WTC11 (cell line): ENCODE measurements around the gene ADAD2. TPM values are rescaled to one million over a fixed set of nuclear protein-coding genes. Genes with fewer than 3 reads are reported as not detected.
"Not testable (repeated sequence)": the region's sequence is repeated elsewhere in the genome, so short reads cannot be mapped to it uniquely, and the experiment has no call there.

ENCODE experiments used
- ATAC-seq: fragments of 200-7000 bp; cut with Tn5 transposase; 2 replicates; pipeline ENCODE4 v1.10.0; 2021; ENCODE audit warnings: mild to moderate bottlenecking, moderate library complexity
- CTCF ChIA-PET: fragments of 300-600 bp; sonication (Branson Sonifier 250); formaldehyde crosslinking; loops from one replicate; lab custom pipeline; 2021; ENCODE audit warnings: antibody characterized with exemption; lab: Charles Lee
- POLR2A ChIA-PET: fragments of 350-600 bp; sonication (Branson Sonifier 250); formaldehyde crosslinking; loops from one replicate; lab custom pipeline; 2021; ENCODE audit warnings: antibody characterized with exemption; lab: Charles Lee
- DNase-seq: peaks from one replicate; pipeline ENCODE4 v3.0.0; 2021; ENCODE audit warnings: low spot score
- H3K27ac Mint-ChIP-seq: 2 replicates; pipeline ENCODE4 v1.8.0; 2021; ENCODE audit warnings: mixed read lengths
- H3K27me3 Mint-ChIP-seq: 2 replicates; pipeline ENCODE4 v1.8.0; 2021; ENCODE audit warnings: low read depth, mild to moderate bottlenecking, moderate library complexity, mixed read lengths
- H3K36me3 Mint-ChIP-seq: 2 replicates; pipeline ENCODE4 v1.8.0; 2021; ENCODE audit warnings: mixed read lengths
- H3K4me1 Mint-ChIP-seq: 2 replicates; pipeline ENCODE4 v1.8.0; 2022; ENCODE audit warnings: mixed read lengths
- H3K4me3 Mint-ChIP-seq: 2 replicates; pipeline ENCODE4 v1.8.0; 2021; ENCODE audit warnings: mild to moderate bottlenecking, moderate library complexity, mixed read lengths
- H3K9me3 Mint-ChIP-seq: 2 replicates; pipeline ENCODE4 v1.8.0; 2021; ENCODE audit warnings: mixed read lengths
- ELF4 ChIP-seq: sonication (generic); formaldehyde crosslinking; IDR thresholded peaks from 2 replicates; pipeline ENCODE4 v1.8.1; 2022; ENCODE audit warnings: low read depth, mild to moderate bottlenecking, moderate library complexity, missing genetic modification reagents
- GRHL2 ChIP-seq: fragments of 250-450 bp; sonication (Bioruptor Pico); IDR thresholded peaks from 2 replicates; pipeline ENCODE4 v1.8.0; 2022; ENCODE audit warnings: mild to moderate bottlenecking, moderate library complexity; ENCODE audit not compliant: insufficient replicate concordance, severe bottlenecking
- JAZF1 ChIP-seq: fragments of 250-450 bp; sonication (Bioruptor Pico); IDR thresholded peaks from 2 replicates; pipeline ENCODE4 v1.9.0; 2021; ENCODE audit warnings: moderate library complexity, mild to moderate bottlenecking, inconsistent platforms
- MXD4 ChIP-seq: fragments of 250-450 bp; sonication (Bioruptor Pico); IDR thresholded peaks from 2 replicates; pipeline ENCODE4 v1.8.0; 2021; ENCODE audit warnings: mild to moderate bottlenecking, moderate library complexity, borderline replicate concordance
- NFE2L1 ChIP-seq: sonication (generic); formaldehyde crosslinking; IDR thresholded peaks from 2 replicates; pipeline ENCODE4 v1.8.1; 2023; ENCODE audit warnings: missing genetic modification reagents
- RELA ChIP-seq: sonication (generic); formaldehyde crosslinking; IDR thresholded peaks from 2 replicates; pipeline ENCODE4 v1.8.1; 2022; ENCODE audit warnings: missing genetic modification reagents, mild to moderate bottlenecking, borderline replicate concordance
- TP53 ChIP-seq: sonication (generic); formaldehyde crosslinking; IDR thresholded peaks from 2 replicates; pipeline ENCODE4 v1.8.1; 2023; ENCODE audit warnings: mild to moderate bottlenecking, missing genetic modification reagents
- ZNF121 ChIP-seq: sonication (generic); formaldehyde crosslinking; IDR thresholded peaks from 2 replicates; pipeline ENCODE4 v1.8.0; 2023; ENCODE audit warnings: missing genetic modification reagents
- ZNF317 ChIP-seq: sonication (generic); formaldehyde crosslinking; IDR thresholded peaks from 2 replicates; pipeline ENCODE4 v1.8.1; 2023; ENCODE audit warnings: low read depth, mild to moderate bottlenecking, moderate library complexity, missing genetic modification reagents, borderline replicate concordance
- ZNF396 ChIP-seq: fragments of 250-450 bp; sonication (Bioruptor Pico); IDR thresholded peaks from 2 replicates; pipeline ENCODE4 v1.8.0; 2021; ENCODE audit warnings: mild to moderate bottlenecking, moderate library complexity, borderline replicate concordance
- ZNF671 ChIP-seq: fragments of 250-450 bp; sonication (Bioruptor Pico); IDR thresholded peaks from 2 replicates; pipeline ENCODE4 v1.8.0; 2021; ENCODE audit warnings: mild to moderate bottlenecking
- total RNA-seq: library from RNA; stranded (reverse); gene quantifications from 3 replicates; pipeline ENCODE4 v1.2.3, GENCODE V29; 2021
- TF ChIP-seq, protein P1 (sequence below): sonication (generic); formaldehyde crosslinking; IDR thresholded peaks from 2 replicates; pipeline ENCODE4 v1.8.1; 2022; ENCODE audit warnings: low read depth, missing genetic modification reagents, borderline replicate concordance
- TF ChIP-seq, protein P2 (sequence below): sonication (generic); formaldehyde crosslinking; IDR thresholded peaks from 2 replicates; pipeline ENCODE4 v1.8.0; 2022; ENCODE audit warnings: mild to moderate bottlenecking, missing genetic modification reagents
- TF ChIP-seq, protein P3 (sequence below): fragments of 250-450 bp; sonication (Bioruptor Pico); IDR thresholded peaks from 2 replicates; pipeline ENCODE4 v1.9.0; 2021; ENCODE audit warnings: mild to moderate bottlenecking
- TF ChIP-seq, protein P4 (sequence below): sonication (generic); formaldehyde crosslinking; IDR thresholded peaks from 2 replicates; pipeline ENCODE4 v1.8.1; 2023; ENCODE audit warnings: mild to moderate bottlenecking, missing genetic modification reagents
- TF ChIP-seq, protein P5 (sequence below): sonication (generic); formaldehyde crosslinking; IDR thresholded peaks from 2 replicates; pipeline ENCODE4 v1.8.1; 2022; ENCODE audit warnings: low read depth, mild to moderate bottlenecking, moderate library complexity, missing genetic modification reagents, borderline replicate concordance
- TF ChIP-seq, protein P6 (sequence below): sonication (generic); formaldehyde crosslinking; IDR thresholded peaks from 2 replicates; pipeline ENCODE4 v1.8.0; 2022; ENCODE audit warnings: missing genetic modification reagents

The ADAD2 gene
- total RNA-seq, 1 experiment from 2014 or later, result 1.6 TPM

DNA sequence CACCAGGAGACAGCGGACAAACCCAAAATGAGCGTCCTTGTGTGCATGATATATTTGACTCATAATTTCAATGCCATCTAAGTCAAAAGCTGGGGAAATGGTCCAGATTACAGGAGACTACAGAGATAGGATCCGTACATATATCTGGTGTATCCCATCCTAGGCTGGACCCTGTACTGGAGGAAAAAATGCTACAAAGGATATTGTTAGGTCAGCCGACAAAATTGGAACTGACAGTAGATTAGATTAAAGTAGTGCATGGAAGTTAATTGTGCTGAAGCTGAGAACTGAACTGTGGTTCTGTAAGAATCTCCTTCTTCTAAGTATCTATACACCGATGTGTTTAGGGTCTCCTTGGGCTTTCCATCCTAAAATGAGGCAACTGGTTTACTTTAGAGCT is 24.6 kb downstream of the ADAD2 start:
- TF ChIP-seq ZNF671 (CRISPR knock-in tag) (no peak), ZNF396 (no peak), TP53 (no peak), NFE2L1 (no peak), ZNF317 (CRISPR knock-in tag) (no peak), MXD4 (CRISPR knock-in tag) (no peak), GRHL2 (CRISPR knock-in tag) (no peak)
- TF ChIP-seq, protein P1, sequence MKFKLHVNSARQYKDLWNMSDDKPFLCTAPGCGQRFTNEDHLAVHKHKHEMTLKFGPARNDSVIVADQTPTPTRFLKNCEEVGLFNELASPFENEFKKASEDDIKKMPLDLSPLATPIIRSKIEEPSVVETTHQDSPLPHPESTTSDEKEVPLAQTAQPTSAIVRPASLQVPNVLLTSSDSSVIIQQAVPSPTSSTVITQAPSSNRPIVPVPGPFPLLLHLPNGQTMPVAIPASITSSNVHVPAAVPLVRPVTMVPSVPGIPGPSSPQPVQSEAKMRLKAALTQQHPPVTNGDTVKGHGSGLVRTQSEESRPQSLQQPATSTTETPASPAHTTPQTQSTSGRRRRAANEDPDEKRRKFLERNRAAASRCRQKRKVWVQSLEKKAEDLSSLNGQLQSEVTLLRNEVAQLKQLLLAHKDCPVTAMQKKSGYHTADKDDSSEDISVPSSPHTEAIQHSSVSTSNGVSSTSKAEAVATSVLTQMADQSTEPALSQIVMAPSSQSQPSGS, result no peak
- TF ChIP-seq, protein P2, sequence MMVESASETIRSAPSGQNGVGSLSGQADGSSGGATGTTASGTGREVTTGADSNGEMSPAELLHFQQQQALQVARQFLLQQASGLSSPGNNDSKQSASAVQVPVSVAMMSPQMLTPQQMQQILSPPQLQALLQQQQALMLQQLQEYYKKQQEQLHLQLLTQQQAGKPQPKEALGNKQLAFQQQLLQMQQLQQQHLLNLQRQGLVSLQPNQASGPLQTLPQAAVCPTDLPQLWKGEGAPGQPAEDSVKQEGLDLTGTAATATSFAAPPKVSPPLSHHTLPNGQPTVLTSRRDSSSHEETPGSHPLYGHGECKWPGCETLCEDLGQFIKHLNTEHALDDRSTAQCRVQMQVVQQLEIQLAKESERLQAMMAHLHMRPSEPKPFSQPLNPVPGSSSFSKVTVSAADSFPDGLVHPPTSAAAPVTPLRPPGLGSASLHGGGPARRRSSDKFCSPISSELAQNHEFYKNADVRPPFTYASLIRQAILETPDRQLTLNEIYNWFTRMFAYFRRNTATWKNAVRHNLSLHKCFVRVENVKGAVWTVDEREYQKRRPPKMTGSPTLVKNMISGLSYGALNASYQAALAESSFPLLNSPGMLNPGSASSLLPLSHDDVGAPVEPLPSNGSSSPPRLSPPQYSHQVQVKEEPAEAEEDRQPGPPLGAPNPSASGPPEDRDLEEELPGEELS, result no peak
- TF ChIP-seq, protein P3, sequence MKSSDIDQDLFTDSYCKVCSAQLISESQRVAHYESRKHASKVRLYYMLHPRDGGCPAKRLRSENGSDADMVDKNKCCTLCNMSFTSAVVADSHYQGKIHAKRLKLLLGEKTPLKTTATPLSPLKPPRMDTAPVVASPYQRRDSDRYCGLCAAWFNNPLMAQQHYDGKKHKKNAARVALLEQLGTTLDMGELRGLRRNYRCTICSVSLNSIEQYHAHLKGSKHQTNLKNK (CRISPR knock-in tag), result no peak
- TF ChIP-seq, protein P4, sequence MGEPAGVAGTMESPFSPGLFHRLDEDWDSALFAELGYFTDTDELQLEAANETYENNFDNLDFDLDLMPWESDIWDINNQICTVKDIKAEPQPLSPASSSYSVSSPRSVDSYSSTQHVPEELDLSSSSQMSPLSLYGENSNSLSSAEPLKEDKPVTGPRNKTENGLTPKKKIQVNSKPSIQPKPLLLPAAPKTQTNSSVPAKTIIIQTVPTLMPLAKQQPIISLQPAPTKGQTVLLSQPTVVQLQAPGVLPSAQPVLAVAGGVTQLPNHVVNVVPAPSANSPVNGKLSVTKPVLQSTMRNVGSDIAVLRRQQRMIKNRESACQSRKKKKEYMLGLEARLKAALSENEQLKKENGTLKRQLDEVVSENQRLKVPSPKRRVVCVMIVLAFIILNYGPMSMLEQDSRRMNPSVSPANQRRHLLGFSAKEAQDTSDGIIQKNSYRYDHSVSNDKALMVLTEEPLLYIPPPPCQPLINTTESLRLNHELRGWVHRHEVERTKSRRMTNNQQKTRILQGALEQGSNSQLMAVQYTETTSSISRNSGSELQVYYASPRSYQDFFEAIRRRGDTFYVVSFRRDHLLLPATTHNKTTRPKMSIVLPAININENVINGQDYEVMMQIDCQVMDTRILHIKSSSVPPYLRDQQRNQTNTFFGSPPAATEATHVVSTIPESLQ (CRISPR knock-in tag), result no peak
- no peak overlapping the region for H3K27ac Mint-ChIP-seq
- CTCF ChIA-PET, result no interaction called here
- no peaks in the 10 kb centered on the region for H3K36me3 Mint-ChIP-seq
- no peak for DNase-seq
- H3K9me3 Mint-ChIP-seq, result no peaks in the 10 kb centered on the region
- ATAC-seq, result no peak
- no peak overlapping the region for H3K4me3 Mint-ChIP-seq
- peaks cover 9% of the 10 kb centered on the region for H3K4me1 Mint-ChIP-seq
- H3K27me3 Mint-ChIP-seq, result no peaks in the 10 kb centered on the region
- POLR2A ChIA-PET, result no interaction called here

DNA sequence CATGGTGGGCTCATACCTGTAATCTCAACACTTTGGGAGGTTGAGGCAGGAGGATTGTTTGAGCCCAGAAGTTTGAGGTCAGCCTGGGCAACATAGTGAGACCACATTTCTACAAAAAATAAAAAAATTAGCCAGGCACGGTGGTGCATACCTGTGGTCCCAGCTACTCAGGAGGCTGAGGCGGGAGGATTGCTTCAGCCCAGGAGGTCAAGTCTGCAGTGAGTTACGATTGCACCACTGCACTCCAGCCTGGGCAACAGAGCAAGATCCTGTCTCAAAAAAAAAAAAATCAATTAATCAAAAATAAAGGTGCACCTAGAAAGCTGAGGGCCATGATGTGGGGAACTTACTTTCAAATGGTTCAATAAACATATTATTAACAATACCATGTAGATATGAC is 25.2 kb downstream of the ADAD2 start:
- ATAC-seq, H3K36me3 Mint-ChIP-seq, POLR2A ChIA-PET, H3K27ac Mint-ChIP-seq, H3K9me3 Mint-ChIP-seq, H3K4me3 Mint-ChIP-seq, DNase-seq, H3K27me3 Mint-ChIP-seq, H3K4me1 Mint-ChIP-seq: not testable (repeated sequence)
- peak; percentile 54; the same call in 1 of the 2 replicates for TF ChIP-seq ZNF121
- CTCF ChIA-PET, result interaction anchor here (0.7 kb wide), 1 partner anchor 153 kb away, joined by 4 read pairs; no protein-coding TSS in a partner anchor

DNA sequence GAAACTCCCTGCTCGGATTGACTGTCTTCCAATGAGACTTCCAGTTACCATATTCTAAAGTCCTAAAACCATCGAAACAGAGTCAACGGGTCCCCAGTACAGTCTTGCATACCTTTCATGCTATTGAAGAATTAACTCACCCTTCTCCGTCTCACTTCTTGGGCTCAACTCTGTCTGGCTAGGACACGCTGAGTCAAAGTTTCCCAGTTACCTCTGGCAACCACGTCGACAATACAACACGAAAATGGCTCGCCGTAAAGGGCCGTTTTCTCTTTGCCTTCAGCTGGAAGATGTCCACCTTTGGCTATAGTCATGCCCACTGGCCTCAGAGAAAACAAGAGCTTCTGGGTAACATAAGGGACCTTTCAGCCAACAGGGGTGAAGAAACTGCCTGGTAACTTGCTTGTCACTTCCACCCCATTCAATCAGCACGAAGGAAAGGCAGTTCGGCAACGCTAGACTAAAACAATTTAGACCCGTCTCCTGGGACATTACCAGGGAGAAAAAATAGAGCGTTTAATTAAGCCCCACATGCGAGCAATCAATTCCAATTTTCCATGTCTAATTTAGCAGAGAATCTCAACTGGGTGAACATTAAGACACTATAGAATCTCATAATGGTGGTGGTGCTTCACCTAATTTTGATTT is 27.3 kb downstream of the ADAD2 start:
- no peak overlapping the region for H3K4me3 Mint-ChIP-seq
- ChIA-PET CTCF (interaction anchor here (0.8 to 1.5 kb wide), 3 partner anchors 10 to 145 kb away, joined by 4 to 6 read pairs (median 4); no protein-coding TSS in a partner anchor), POLR2A (no interaction called here)
- no peak for ATAC-seq
- no peaks in the 10 kb centered on the region for H3K9me3 Mint-ChIP-seq
- no peaks in the 10 kb centered on the region for H3K36me3 Mint-ChIP-seq
- peak overlapping the region; percentile 34; the same call in 1 of the 2 replicates for H3K27ac Mint-ChIP-seq
- TF ChIP-seq ELF4 (CRISPR knock-in tag), result no peak
- no peaks in the 10 kb centered on the region for H3K27me3 Mint-ChIP-seq
- peaks cover 9% of the 10 kb centered on the region for H3K4me1 Mint-ChIP-seq
- no peak for DNase-seq

DNA sequence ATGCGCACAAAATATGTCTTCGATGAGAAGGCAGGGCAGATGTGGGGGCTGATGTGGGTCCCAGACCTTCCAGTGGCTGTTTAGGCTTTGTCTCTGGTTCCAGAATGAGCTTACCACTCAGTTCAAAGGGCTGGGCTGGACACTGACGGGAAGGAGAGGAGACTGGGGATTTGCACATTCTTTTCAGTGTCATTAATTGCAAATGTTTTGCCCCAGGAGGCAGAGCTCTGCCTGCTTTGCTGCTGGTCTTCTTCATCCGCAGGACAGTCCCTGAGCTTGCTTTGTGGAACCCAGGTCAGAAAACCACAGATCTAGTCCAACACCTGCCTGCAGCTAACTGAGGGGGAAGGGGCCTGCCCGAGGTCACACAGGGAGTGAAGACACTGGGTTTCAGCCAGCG is 28.0 kb downstream of the ADAD2 start:
- CTCF ChIA-PET, result interaction anchor here (0.8 to 1.5 kb wide), 4 partner anchors 11 to 144 kb away, joined by 3 to 6 read pairs (median 4); no protein-coding TSS in a partner anchor
- H3K4me3 Mint-ChIP-seq, result no peak overlapping the region
- DNase-seq, result no peak
- no peak for TF ChIP-seq JAZF1 (CRISPR knock-in tag)
- no peak for TF ChIP-seq RELA (CRISPR knock-in tag)
- TF ChIP-seq, protein P5, sequence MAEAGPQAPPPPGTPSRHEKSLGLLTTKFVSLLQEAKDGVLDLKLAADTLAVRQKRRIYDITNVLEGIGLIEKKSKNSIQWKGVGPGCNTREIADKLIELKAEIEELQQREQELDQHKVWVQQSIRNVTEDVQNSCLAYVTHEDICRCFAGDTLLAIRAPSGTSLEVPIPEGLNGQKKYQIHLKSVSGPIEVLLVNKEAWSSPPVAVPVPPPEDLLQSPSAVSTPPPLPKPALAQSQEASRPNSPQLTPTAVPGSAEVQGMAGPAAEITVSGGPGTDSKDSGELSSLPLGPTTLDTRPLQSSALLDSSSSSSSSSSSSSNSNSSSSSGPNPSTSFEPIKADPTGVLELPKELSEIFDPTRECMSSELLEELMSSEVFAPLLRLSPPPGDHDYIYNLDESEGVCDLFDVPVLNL (CRISPR knock-in tag), result no peak
- TF ChIP-seq, protein P6, sequence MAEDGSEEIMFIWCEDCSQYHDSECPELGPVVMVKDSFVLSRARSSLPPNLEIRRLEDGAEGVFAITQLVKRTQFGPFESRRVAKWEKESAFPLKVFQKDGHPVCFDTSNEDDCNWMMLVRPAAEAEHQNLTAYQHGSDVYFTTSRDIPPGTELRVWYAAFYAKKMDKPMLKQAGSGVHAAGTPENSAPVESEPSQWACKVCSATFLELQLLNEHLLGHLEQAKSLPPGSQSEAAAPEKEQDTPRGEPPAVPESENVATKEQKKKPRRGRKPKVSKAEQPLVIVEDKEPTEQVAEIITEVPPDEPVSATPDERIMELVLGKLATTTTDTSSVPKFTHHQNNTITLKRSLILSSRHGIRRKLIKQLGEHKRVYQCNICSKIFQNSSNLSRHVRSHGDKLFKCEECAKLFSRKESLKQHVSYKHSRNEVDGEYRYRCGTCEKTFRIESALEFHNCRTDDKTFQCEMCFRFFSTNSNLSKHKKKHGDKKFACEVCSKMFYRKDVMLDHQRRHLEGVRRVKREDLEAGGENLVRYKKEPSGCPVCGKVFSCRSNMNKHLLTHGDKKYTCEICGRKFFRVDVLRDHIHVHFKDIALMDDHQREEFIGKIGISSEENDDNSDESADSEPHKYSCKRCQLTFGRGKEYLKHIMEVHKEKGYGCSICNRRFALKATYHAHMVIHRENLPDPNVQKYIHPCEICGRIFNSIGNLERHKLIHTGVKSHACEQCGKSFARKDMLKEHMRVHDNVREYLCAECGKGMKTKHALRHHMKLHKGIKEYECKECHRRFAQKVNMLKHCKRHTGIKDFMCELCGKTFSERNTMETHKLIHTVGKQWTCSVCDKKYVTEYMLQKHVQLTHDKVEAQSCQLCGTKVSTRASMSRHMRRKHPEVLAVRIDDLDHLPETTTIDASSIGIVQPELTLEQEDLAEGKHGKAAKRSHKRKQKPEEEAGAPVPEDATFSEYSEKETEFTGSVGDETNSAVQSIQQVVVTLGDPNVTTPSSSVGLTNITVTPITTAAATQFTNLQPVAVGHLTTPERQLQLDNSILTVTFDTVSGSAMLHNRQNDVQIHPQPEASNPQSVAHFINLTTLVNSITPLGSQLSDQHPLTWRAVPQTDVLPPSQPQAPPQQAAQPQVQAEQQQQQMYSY (CRISPR knock-in tag), result no peak

More for the DNA sequence above, 28.0 kb downstream of the ADAD2 start:
- H3K27ac Mint-ChIP-seq, result peak overlapping the region; percentile 67; the same call in 1 of the 2 replicates
- peaks cover 9% of the 10 kb centered on the region for H3K4me1 Mint-ChIP-seq
- no peaks in the 10 kb centered on the region for H3K27me3 Mint-ChIP-seq
- H3K9me3 Mint-ChIP-seq, result no peaks in the 10 kb centered on the region
- POLR2A ChIA-PET, result no interaction called here
- ATAC-seq, result peak; percentile 20; the same call in 1 of the 2 replicates
- H3K36me3 Mint-ChIP-seq, result no peaks in the 10 kb centered on the region
